ENCODE data around the gene PTGDS.

GRCh38 chr9:137015976-137016375, 38.7 kb downstream of the PTGDS start:
- TF ChIP-seq ZNF792 (tag by site-specific recombination; IDR thresholded peaks at IDR 0.05) (no peak), CTCF (tag by site-specific recombination; IDR thresholded peaks at IDR 0.05) (no peak)
- TF ChIP-seq, protein P1, sequence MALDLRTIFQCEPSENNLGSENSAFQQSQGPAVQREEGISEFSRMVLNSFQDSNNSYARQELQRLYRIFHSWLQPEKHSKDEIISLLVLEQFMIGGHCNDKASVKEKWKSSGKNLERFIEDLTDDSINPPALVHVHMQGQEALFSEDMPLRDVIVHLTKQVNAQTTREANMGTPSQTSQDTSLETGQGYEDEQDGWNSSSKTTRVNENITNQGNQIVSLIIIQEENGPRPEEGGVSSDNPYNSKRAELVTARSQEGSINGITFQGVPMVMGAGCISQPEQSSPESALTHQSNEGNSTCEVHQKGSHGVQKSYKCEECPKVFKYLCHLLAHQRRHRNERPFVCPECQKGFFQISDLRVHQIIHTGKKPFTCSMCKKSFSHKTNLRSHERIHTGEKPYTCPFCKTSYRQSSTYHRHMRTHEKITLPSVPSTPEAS (tag by site-specific recombination; IDR thresholded peaks at IDR 0.05), result no peak

All from HEK293 (cell line).